SU-DHL-6 (cell line): ENCODE results near the gene TANGO2.

Experiments used
- CTCF ChIP-seq: fragments of 200-600 bp; sonication (generic); IDR thresholded peaks from one replicate; pipeline ENCODE4 v1.5.1; 2017; ENCODE audit warnings: antibody characterized with exemption, mild to moderate bottlenecking, low read length, moderate library complexity; ENCODE audit not compliant: insufficient read depth, poor library complexity, severe bottlenecking
- EZH2phosphoT487 ChIP-seq: fragments of 200-600 bp; sonication (generic), shearing (Covaris generic); conservative IDR thresholded peaks from 2 replicates; pipeline ENCODE4 v1.6.1; 2018; ENCODE audit warnings: mild to moderate bottlenecking, antibody characterized with exemption, low read length, moderate library complexity, mixed read lengths

- TF ChIP-seq CTCF (no peak), EZH2phosphoT487 (no peak)
Observed at GRCh38 chr22:20088263-20088648, 67.3 kb downstream of the TANGO2 start.
